KMS-11 (cell line): Measurements from ENCODE around the gene HS6ST2.

Experiments used
- H2AFZ ChIP-seq: fragments of 200-600 bp; sonication (generic); 2 replicates; pipeline ENCODE4 v1.6.1; 2016; ENCODE audit warnings: antibody characterized with exemption, mixed run types, low read depth
- H3K27ac ChIP-seq: fragments of 200-600 bp; sonication (generic); 2 replicates; pipeline ENCODE4 v1.6.1; 2016; ENCODE audit warnings: mild to moderate bottlenecking, mixed run types
- H3K27me3 ChIP-seq: fragments of 200-600 bp; sonication (generic); 2 replicates; pipeline ENCODE4 v1.6.1; 2017; ENCODE audit warnings: mild to moderate bottlenecking, low read depth, mixed run types, moderate library complexity; ENCODE audit not compliant: insufficient read depth
- H3K36me3 ChIP-seq: fragments of 200-600 bp; sonication (generic); 2 replicates; pipeline ENCODE4 v1.6.1; 2017; ENCODE audit warnings: mild to moderate bottlenecking, mixed run types; ENCODE audit not compliant: insufficient read depth
- H3K4me1 ChIP-seq: fragments of 200-600 bp; sonication (generic); 2 replicates; pipeline ENCODE4 v1.6.1; 2016; ENCODE audit warnings: mild to moderate bottlenecking, low read depth, mixed run types; ENCODE audit not compliant: poor library complexity, severe bottlenecking
- H3K4me2 ChIP-seq: fragments of 200-600 bp; sonication (generic); 2 replicates; pipeline ENCODE4 v1.7.0; 2016; ENCODE audit warnings: mild to moderate bottlenecking, mixed run types
- H3K4me3 ChIP-seq: fragments of 200-600 bp; sonication (generic); IDR thresholded peaks from 2 replicates; pipeline ENCODE4 v1.6.1; 2017; ENCODE audit warnings: low read depth, low read length, mixed read lengths; ENCODE audit not compliant: insufficient read depth
- H3K79me2 ChIP-seq: fragments of 200-600 bp; sonication (generic); 2 replicates; pipeline ENCODE4 v1.6.1; 2016; ENCODE audit warnings: low read depth, mixed run types; ENCODE audit not compliant: insufficient read depth
- H3K9ac ChIP-seq: fragments of 200-600 bp; sonication (generic); 2 replicates; pipeline ENCODE4 v1.6.1; 2016; ENCODE audit warnings: mild to moderate bottlenecking, mixed run types
- H4K20me1 ChIP-seq: fragments of 200-600 bp; sonication (generic); 2 replicates; pipeline ENCODE4 v1.6.1; 2016; ENCODE audit warnings: mild to moderate bottlenecking, mixed run types; ENCODE audit not compliant: insufficient read depth
- CTCF ChIP-seq: fragments of 200-600 bp; sonication (generic); conservative IDR thresholded peaks from 2 replicates; pipeline ENCODE4 v1.6.1; 2017; ENCODE audit warnings: low read depth, mild to moderate bottlenecking, antibody characterized with exemption, low read length, moderate library complexity, mixed read lengths

Gene HS6ST2

GRCh38 chrX:132594999-132595398 lies 363.4 kb downstream of the HS6ST2 start:
- no peaks in the 10 kb centered on the region for H3K79me2 ChIP-seq
- no peak overlapping the region for H3K4me3 ChIP-seq
- no peak overlapping the region for H2AFZ ChIP-seq
- H3K27ac ChIP-seq, result no peak overlapping the region
- no peaks in the 10 kb centered on the region for H3K36me3 ChIP-seq
- no peak overlapping the region for H3K4me2 ChIP-seq
- no peaks in the 10 kb centered on the region for H4K20me1 ChIP-seq
- no peaks in the 10 kb centered on the region for H3K27me3 ChIP-seq
- no peaks in the 10 kb centered on the region for H3K4me1 ChIP-seq
- H3K9ac ChIP-seq, result no peak overlapping the region
- no peak for TF ChIP-seq CTCF

GRCh38 chrX:132594129-132594528 lies 364.3 kb downstream of the HS6ST2 start:
- H3K4me1 ChIP-seq, result no peaks in the 10 kb centered on the region
- no peaks in the 10 kb centered on the region for H4K20me1 ChIP-seq
- no peak for TF ChIP-seq CTCF
- no peak overlapping the region for H3K4me2 ChIP-seq
- no peak overlapping the region for H3K9ac ChIP-seq
- H3K27me3 ChIP-seq, result no peaks in the 10 kb centered on the region
- no peak overlapping the region for H3K27ac ChIP-seq
- H3K4me3 ChIP-seq, result no peak overlapping the region
- no peak overlapping the region for H2AFZ ChIP-seq
- H3K79me2 ChIP-seq, result no peaks in the 10 kb centered on the region
- H3K36me3 ChIP-seq, result no peaks in the 10 kb centered on the region

- Histone ChIP-seq H3K4me1 (no peaks in the 10 kb centered on the region), H3K27ac (no peak overlapping the region), H2AFZ (no peak overlapping the region), H4K20me1 (no peaks in the 10 kb centered on the region), H3K36me3 (no peaks in the 10 kb centered on the region), H3K9ac (no peak overlapping the region), H3K79me2 (no peaks in the 10 kb centered on the region), H3K4me2 (no peak overlapping the region), H3K4me3 (no peak overlapping the region), H3K27me3 (no peaks in the 10 kb centered on the region)
- no peak for TF ChIP-seq CTCF
These were observed 365.5 kb downstream of the HS6ST2 start for GRCh38 chrX:132592880-132593279.

- H3K27ac ChIP-seq, result no peak overlapping the region
- H3K9ac ChIP-seq, result no peak overlapping the region
- H3K4me2 ChIP-seq, result no peak overlapping the region
- H2AFZ ChIP-seq, result no peak overlapping the region
- no peaks in the 10 kb centered on the region for H3K79me2 ChIP-seq
- H3K36me3 ChIP-seq, result no peaks in the 10 kb centered on the region
- no peak for TF ChIP-seq CTCF
- H3K4me1 ChIP-seq, result no peaks in the 10 kb centered on the region
- H3K27me3 ChIP-seq, result no peaks in the 10 kb centered on the region
- H4K20me1 ChIP-seq, result no peaks in the 10 kb centered on the region
- no peak overlapping the region for H3K4me3 ChIP-seq
These were observed 366.6 kb downstream of the HS6ST2 start for GRCh38 chrX:132591719-132592275.
